Activated CD8-positive, alpha-beta T cell treated with anti-CD3 and anti-CD28 coated beads for 36 hours (primary cell): ENCODE data around the gene DDX17. TPM values are rescaled to one million over a fixed set of nuclear protein-coding genes. Genes with fewer than 3 reads are reported as not detected.

ENCODE experiments used
- ATAC-seq: fragments of 200-7000 bp; cut with Tn5 transposase; one replicate; pipeline ENCODE4 v1.10.0; 2021; ENCODE audit warnings: mild to moderate bottlenecking, moderate library complexity
- CTCF ChIA-PET: fragments of 350-600 bp; sonication (Branson Sonifier 250); formaldehyde crosslinking; loops from one replicate; lab custom pipeline; 2021; ENCODE audit warnings: antibody characterized with exemption; lab: Charles Lee
- POLR2A ChIA-PET: fragments of 350-600 bp; sonication (Branson Sonifier 250); formaldehyde crosslinking; loops from one replicate; lab custom pipeline; 2021; ENCODE audit warnings: antibody characterized with exemption; lab: Charles Lee
- DNase-seq: peaks from one replicate; pipeline ENCODE4 v3.0.0-alpha.2; 2020
- H3K27ac Mint-ChIP-seq: one replicate; pipeline ENCODE4 v1.8.0; 2021; ENCODE audit warnings: mild to moderate bottlenecking, mixed read lengths
- H3K27me3 Mint-ChIP-seq: one replicate; pipeline ENCODE4 v1.8.0; 2021; ENCODE audit warnings: mixed read lengths
- H3K36me3 Mint-ChIP-seq: one replicate; pipeline ENCODE4 v1.8.0; 2021; ENCODE audit warnings: low read depth, mixed read lengths
- H3K4me1 Mint-ChIP-seq: one replicate; pipeline ENCODE4 v1.8.0; 2021; ENCODE audit warnings: low read depth, mixed read lengths
- H3K4me3 Mint-ChIP-seq: one replicate; pipeline ENCODE4 v1.8.0; 2021; ENCODE audit warnings: mild to moderate bottlenecking, moderate library complexity, mixed read lengths
- H3K9me3 Mint-ChIP-seq: one replicate; pipeline ENCODE4 v1.8.0; 2021; ENCODE audit warnings: mixed read lengths
- CTCF ChIP-seq: fragments of 200-600 bp; IDR thresholded peaks from one replicate; pipeline ENCODE4 v1.8.0; 2022; ENCODE audit warnings: antibody characterized with exemption, mild to moderate bottlenecking
- intact Hi-C: fragments of 100-400 bp; cut with micrococcal nuclease; formaldehyde crosslinking; loops from one replicate; pipeline ENCODE4 v1.10.0; 2022
- total RNA-seq, 2 experiments: library from RNA; stranded (reverse); gene quantifications; one replicate each; pipeline ENCODE4 v1.2.3, GENCODE V29; 2021

The DDX17 gene
- total RNA-seq, 2 experiments from 2014 or later = 320 to 334 TPM

GRCh38 chr22:38449776-38450175 is 56.3 kb downstream of the DDX17 start:
- ATAC-seq = no peak
- POLR2A ChIA-PET = no interaction called here
- Mint-ChIP-seq H3K4me3 (no peak overlapping the region), H3K4me1 (peaks cover 6% of the 10 kb centered on the region), H3K27me3 (peaks cover 35% of the 10 kb centered on the region), H3K36me3 (no peaks in the 10 kb centered on the region), H3K27ac (no peak overlapping the region), H3K9me3 (no peaks in the 10 kb centered on the region)
- DNase-seq = no peak
- intact Hi-C loops = no loop called here
- no peak for TF ChIP-seq CTCF
- CTCF ChIA-PET = no interaction called here

GRCh38 chr22:38448945-38449745 is 57.0 kb downstream of the DDX17 start:
- peaks cover 30% of the 10 kb centered on the region for H3K27me3 Mint-ChIP-seq

GRCh38 chr22:38446018-38446601 is 60.0 kb downstream of the DDX17 start:
- no peak for TF ChIP-seq CTCF
- Mint-ChIP-seq H3K27me3 (peaks cover 10% of the 10 kb centered on the region), H3K27ac (no peak overlapping the region), H3K4me1 (no peaks in the 10 kb centered on the region), H3K4me3 (no peak overlapping the region), H3K9me3 (no peaks in the 10 kb centered on the region), H3K36me3 (no peaks in the 10 kb centered on the region)
- intact Hi-C loops = no loop called here
- ChIA-PET POLR2A (interaction anchor here (1.3 kb wide), 1 partner anchor 10 kb away, joined by 3 read pairs; no protein-coding TSS in a partner anchor), CTCF (no interaction called here)
- no peak for DNase-seq
- no peak for ATAC-seq

More at GRCh38 chr22:38448945-38449745, 57.0 kb downstream of the DDX17 start:
- H3K27ac Mint-ChIP-seq = no peak overlapping the region
- POLR2A ChIA-PET = no interaction called here
- CTCF ChIA-PET = no interaction called here
- no peak for TF ChIP-seq CTCF
- peaks cover 2% of the 10 kb centered on the region for H3K4me1 Mint-ChIP-seq
- no peaks in the 10 kb centered on the region for H3K36me3 Mint-ChIP-seq
- no peaks in the 10 kb centered on the region for H3K9me3 Mint-ChIP-seq
- intact Hi-C loops = no loop called here
- ATAC-seq (no peak), DNase-seq (no peak)
- no peak overlapping the region for H3K4me3 Mint-ChIP-seq

- intact Hi-C loops = no loop called here
- no peaks in the 10 kb centered on the region for H3K4me1 Mint-ChIP-seq
- ChIA-PET CTCF (no interaction called here), POLR2A (no interaction called here)
- ATAC-seq = no peak
- TF ChIP-seq CTCF = no peak
- no peak overlapping the region for H3K27ac Mint-ChIP-seq
- no peaks in the 10 kb centered on the region for H3K27me3 Mint-ChIP-seq
- no peak overlapping the region for H3K4me3 Mint-ChIP-seq
- DNase-seq = no peak
- H3K9me3 Mint-ChIP-seq = no peaks in the 10 kb centered on the region
- H3K36me3 Mint-ChIP-seq = no peaks in the 10 kb centered on the region
Measured at GRCh38 chr22:38444783-38445182, 61.3 kb downstream of the DDX17 start.
